SK-N-SH (cell line): Measurements from ENCODE around the gene IMPDH1. TPM values are rescaled to one million over a fixed set of nuclear protein-coding genes. Genes with fewer than 3 reads are reported as not detected.

Source experiments
- CTCF ChIA-PET: fragments of 300-600, 350-600 bp; formaldehyde crosslinking; extraction: SDS; loops from one replicate; lab custom pipeline; 2021; lab: Yijun Ruan, JAX
- POLR2A ChIA-PET: fragments of 350-600 bp; sonication (Branson Sonifier 250); formaldehyde crosslinking; extraction: SDS; loops from one replicate; lab custom pipeline; 2020; ENCODE audit warnings: antibody characterized with exemption, inconsistent platforms; lab: Yijun Ruan, JAX
- DNase-seq: peaks from one replicate; pipeline ENCODE4 v3.0.0; 2012
- H2AFZ ChIP-seq: fragments of 200-600 bp; sonication (generic); 2 replicates; pipeline ENCODE4 v1.8.1; 2016; ENCODE audit warnings: antibody characterized with exemption, mild to moderate bottlenecking, low read depth
- H3F3A ChIP-seq: fragments of 200-600 bp; sonication (generic); replicated peaks from 2 replicates; pipeline ENCODE3; 2016; ENCODE audit warnings: antibody characterized with exemption, mild to moderate bottlenecking; ENCODE audit not compliant: insufficient read depth
- H3K27ac ChIP-seq, 2 experiments: fragments of 200-500 bp in 1 of 2; fragments of 200-600 bp in 1 of 2; sonication (Bioruptor generic) in 1 of 2; sonication (generic), shearing (Covaris generic) in 1 of 2; 2 replicates each; pipeline versions ENCODE4 v1.5.1 to v1.6.1; 2014 to 2016; ENCODE audit warnings: low read depth in 2 of 2, inconsistent platforms in 1 of 2, low read length in 1 of 2, mild to moderate bottlenecking in 1 of 2, mixed read lengths in 1 of 2
- H3K27me3 ChIP-seq: fragments of 200-600 bp; sonication (generic), shearing (Covaris generic); 2 replicates; pipeline ENCODE4 v1.6.1; 2016; ENCODE audit warnings: mixed run types; ENCODE audit not compliant: insufficient read depth
- H3K36me3 ChIP-seq, 2 experiments: fragments of 200-500 bp in 1 of 2; fragments of 200-600 bp in 1 of 2; sonication (Bioruptor generic) in 1 of 2; sonication (generic) in 1 of 2; replicated peaks in 1 of 2; 2 replicates each; pipeline versions ENCODE3 to v1.5.1; 2014 to 2016; ENCODE audit warnings: low read length in 1 of 2, mild to moderate bottlenecking in 1 of 2; ENCODE audit not compliant: insufficient read depth in 2 of 2, control insufficient read depth in 1 of 2
- H3K4me1 ChIP-seq, 2 experiments: fragments of 200-500 bp in 1 of 2; fragments of 200-600 bp in 1 of 2; sonication (Bioruptor generic) in 1 of 2; sonication (generic), shearing (Covaris generic) in 1 of 2; 2 replicates each; pipeline versions ENCODE4 v1.5.1 to v1.6.1; 2014 to 2016; ENCODE audit warnings: low read depth in 1 of 2, low read length in 1 of 2, mixed run types in 1 of 2; ENCODE audit not compliant: insufficient read depth in 2 of 2, control insufficient read depth in 1 of 2
- H3K4me2 ChIP-seq: fragments of 200-600 bp; sonication (generic), shearing (Covaris generic); 2 replicates; pipeline ENCODE4 v1.6.1; 2017; ENCODE audit warnings: mixed run types
- H3K4me3 ChIP-seq, 2 experiments: fragments of 200-500 bp in 1 of 2; fragments of 200-600 bp in 1 of 2; sonication (Bioruptor generic) in 1 of 2; sonication (generic), shearing (Covaris generic) in 1 of 2; 2 replicates each; pipeline versions ENCODE4 v1.5.1 to v1.8.1; 2014 to 2016; ENCODE audit warnings: low read depth in 2 of 2, inconsistent platforms in 1 of 2, low read length in 1 of 2, mild to moderate bottlenecking in 1 of 2, mixed read lengths in 1 of 2, moderate library complexity in 1 of 2
- H3K79me2 ChIP-seq: fragments of 200-600 bp; sonication (generic); 2 replicates; pipeline ENCODE4 v1.8.1; 2017; ENCODE audit warnings: mild to moderate bottlenecking; ENCODE audit not compliant: insufficient read depth
- H3K9ac ChIP-seq: fragments of 200-600 bp; sonication (generic); 2 replicates; pipeline ENCODE4 v1.6.1; 2017; ENCODE audit warnings: mixed run types
- H3K9me2 ChIP-seq: fragments of 200-600 bp; sonication (generic); 2 replicates; pipeline ENCODE4 v1.6.1; 2017; ENCODE audit warnings: mixed run types
- H3K9me3 ChIP-seq: fragments of 200-600 bp; sonication (generic); 2 replicates; pipeline ENCODE4 v1.6.1; 2017; ENCODE audit warnings: mixed run types, mild to moderate bottlenecking, moderate library complexity
- H4K20me1 ChIP-seq: fragments of 200-600 bp; sonication (generic); 2 replicates; pipeline ENCODE4 v1.6.1; 2017; ENCODE audit warnings: mild to moderate bottlenecking, mixed run types; ENCODE audit not compliant: insufficient read depth
- EZH2phosphoT487 ChIP-seq: fragments of 200-600 bp; sonication (generic); IDR thresholded peaks from 2 replicates; pipeline ENCODE4 v1.6.1; 2017; ENCODE audit warnings: low read depth, mixed run types, mild to moderate bottlenecking, antibody characterized with exemption, moderate library complexity, borderline replicate concordance
- FOXJ3 ChIP-seq: sonication (generic); formaldehyde crosslinking; IDR thresholded peaks from 2 replicates; pipeline ENCODE4 v1.5.1; 2020; ENCODE audit warnings: mild to moderate bottlenecking, missing genetic modification reagents
- GATA2 ChIP-seq: sonication (generic); formaldehyde crosslinking; IDR thresholded peaks from 2 replicates; pipeline ENCODE4 v1.5.0; 2020; ENCODE audit warnings: mild to moderate bottlenecking, missing genetic modification reagents
- NFIC ChIP-seq: IDR thresholded peaks from 2 replicates; pipeline ENCODE4 v1.4.0; 2012; ENCODE audit warnings: borderline replicate concordance
- POLR2AphosphoS5 ChIP-seq: IDR thresholded peaks from 2 replicates; pipeline ENCODE4 v1.6.1; 2012; ENCODE audit warnings: low read depth, low read length
- SIN3A ChIP-seq: IDR thresholded peaks from 2 replicates; pipeline ENCODE4 v1.6.1; 2012; ENCODE audit warnings: low read depth, mild to moderate bottlenecking, low read length, moderate library complexity, borderline replicate concordance
- SMC3 ChIP-seq: IDR thresholded peaks from 2 replicates; pipeline ENCODE4 v1.6.1; 2012; ENCODE audit warnings: low read depth, low read length, improper control_type of control experiment
- TAF1 ChIP-seq: IDR thresholded peaks from 2 replicates; pipeline ENCODE4 v1.6.1; 2012; ENCODE audit warnings: low read depth, mild to moderate bottlenecking, low read length, moderate library complexity, borderline replicate concordance
- TCF12 ChIP-seq: IDR thresholded peaks from 2 replicates; pipeline ENCODE4 v1.4.0; 2012
- TEAD4 ChIP-seq: IDR thresholded peaks from 2 replicates; pipeline ENCODE4 v1.4.0; 2012; ENCODE audit warnings: mild to moderate bottlenecking, borderline replicate concordance; ENCODE audit not compliant: insufficient read depth
- WGBS: methylation state at CpG from one replicate; pipeline ENCODE4 v1.1.6; 2017; ENCODE audit warnings: low lambda C conversion rate; 5-methylcytosine and 5-hydroxymethylcytosine counted together
- polyA plus RNA-seq, 3 experiments: library from polyadenylated mRNA; depleted of rRNA; stranded (reverse); fragments of >200 nt; gene quantifications; 2 replicates each; pipeline ENCODE4 v1.2.3, GENCODE V29; 2012
- TF ChIP-seq, protein P1 (sequence below): IDR thresholded peaks from 2 replicates; pipeline ENCODE4 v1.4.0; 2012; ENCODE audit warnings: low read depth, borderline replicate concordance
- TF ChIP-seq, protein P2 (sequence below): fragments of 200-600 bp; sonication (generic); IDR thresholded peaks from 2 replicates; pipeline ENCODE4 v1.6.1; 2017; ENCODE audit warnings: antibody characterized with exemption, mild to moderate bottlenecking, moderate library complexity
- TF ChIP-seq, protein P3 (sequence below): IDR thresholded peaks from 2 replicates; pipeline ENCODE4 v1.4.0; 2012; ENCODE audit warnings: low read depth, borderline replicate concordance

The IMPDH1 gene
- polyA plus RNA-seq, 1 of the 3 experiments (the other 2 are of a cell fraction) = 80.4 TPM

DNA sequence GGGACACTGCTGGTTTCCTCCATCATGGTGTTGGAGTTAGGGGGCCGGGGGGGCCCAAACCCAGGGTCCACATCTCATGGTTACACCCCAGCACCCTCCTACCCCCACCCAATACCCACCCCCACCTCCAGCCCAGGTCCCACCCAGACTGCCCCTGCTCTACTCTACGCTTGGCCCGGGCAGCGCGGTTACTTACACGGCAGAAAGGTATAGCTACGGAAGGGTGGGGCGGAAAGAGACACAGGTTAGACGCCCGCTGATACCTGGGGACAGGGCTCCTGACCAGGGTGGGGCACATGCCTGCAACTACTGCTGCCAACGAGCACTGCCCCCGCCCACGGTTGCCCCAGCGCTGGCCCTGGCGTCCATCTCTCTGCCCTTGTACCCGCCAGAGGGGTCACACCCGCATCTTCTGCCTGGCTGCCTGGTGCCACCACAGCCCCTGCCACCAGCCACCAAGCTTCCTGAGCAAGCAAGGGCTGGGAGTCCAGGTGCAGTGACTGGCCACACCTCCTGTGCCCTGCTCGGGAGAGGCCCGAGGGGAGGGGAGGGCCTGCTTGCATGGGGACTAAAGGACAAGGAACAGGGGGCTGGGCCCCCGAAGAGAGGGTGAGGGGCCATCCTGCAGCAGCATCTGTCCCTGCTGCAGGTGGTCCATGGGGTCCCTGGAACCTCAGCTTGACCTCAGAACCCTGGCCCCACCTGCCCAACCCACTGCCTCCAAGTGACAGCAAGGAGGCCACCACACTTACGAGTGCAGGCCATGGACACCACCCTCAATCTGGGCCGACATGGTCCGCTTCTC is 16.1 kb downstream of the IMPDH1 start (continued):
- TF ChIP-seq, protein P1, sequence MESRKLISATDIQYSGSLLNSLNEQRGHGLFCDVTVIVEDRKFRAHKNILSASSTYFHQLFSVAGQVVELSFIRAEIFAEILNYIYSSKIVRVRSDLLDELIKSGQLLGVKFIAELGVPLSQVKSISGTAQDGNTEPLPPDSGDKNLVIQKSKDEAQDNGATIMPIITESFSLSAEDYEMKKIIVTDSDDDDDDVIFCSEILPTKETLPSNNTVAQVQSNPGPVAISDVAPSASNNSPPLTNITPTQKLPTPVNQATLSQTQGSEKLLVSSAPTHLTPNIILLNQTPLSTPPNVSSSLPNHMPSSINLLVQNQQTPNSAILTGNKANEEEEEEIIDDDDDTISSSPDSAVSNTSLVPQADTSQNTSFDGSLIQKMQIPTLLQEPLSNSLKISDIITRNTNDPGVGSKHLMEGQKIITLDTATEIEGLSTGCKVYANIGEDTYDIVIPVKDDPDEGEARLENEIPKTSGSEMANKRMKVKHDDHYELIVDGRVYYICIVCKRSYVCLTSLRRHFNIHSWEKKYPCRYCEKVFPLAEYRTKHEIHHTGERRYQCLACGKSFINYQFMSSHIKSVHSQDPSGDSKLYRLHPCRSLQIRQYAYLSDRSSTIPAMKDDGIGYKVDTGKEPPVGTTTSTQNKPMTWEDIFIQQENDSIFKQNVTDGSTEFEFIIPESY = no peak

DNA sequence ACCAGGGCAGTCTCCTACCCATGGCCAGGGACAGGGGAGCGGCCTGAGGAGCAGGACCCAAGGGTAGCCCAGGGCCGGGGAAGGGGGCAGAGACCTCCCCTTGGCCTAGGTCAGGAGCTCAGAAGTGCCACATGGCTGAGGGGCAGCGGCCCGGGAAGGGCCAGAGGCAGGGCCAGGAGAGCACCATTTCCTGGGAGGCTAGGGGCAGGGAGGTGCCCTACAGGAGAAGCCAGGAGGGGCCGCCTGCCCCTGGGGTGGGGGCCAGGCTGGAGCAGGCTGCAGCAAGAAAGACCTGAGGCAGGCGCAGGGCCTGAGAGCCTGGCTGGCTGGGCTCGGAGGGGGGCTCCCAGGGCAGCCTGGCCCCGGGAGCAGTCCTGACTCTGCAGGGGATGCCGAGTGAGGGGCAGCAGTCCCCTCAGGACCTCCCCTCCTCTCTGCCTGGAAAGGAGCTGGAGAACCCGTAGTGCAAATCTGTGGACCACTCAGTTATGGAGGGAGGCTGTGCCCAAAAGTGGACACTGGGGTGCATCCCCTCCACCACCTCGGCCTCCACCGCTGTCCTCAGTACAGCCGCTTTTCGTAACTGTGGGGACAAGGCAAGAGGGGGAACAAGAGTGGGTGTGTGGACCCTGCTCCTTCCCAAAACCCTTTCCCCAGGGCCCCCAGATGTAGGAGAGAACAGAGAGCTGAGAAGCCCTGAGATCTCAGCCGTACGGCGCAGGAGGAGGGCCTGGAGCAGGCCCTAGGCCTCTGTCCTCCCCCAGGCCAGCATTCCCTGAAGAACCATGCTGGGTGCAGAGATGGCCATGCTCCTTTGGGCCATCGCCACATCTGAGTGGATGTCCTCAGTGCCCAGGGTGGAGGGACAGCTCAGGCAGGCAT is 17.1 kb downstream of the IMPDH1 start:
- POLR2A ChIA-PET = interaction anchor here (1.8 kb wide), 1 partner anchor 12 kb away, joined by 4 read pairs; no protein-coding TSS in a partner anchor
- H3K36me3 ChIP-seq = peaks cover 23 to 52% of the 10 kb centered on the region in 2 experiments
- peaks cover 8% of the 10 kb centered on the region for H3F3A ChIP-seq
- no peak overlapping the region for H3K9ac ChIP-seq
- no peak overlapping the region for H2AFZ ChIP-seq
- H3K4me3 ChIP-seq = no peak overlapping the region
- no peak overlapping the region for H3K4me2 ChIP-seq
- peaks cover 0 to 19% of the 10 kb centered on the region in 2 experiments; a peak in 1 of 4 replicates for H3K4me1 ChIP-seq
- no peaks in the 10 kb centered on the region for H3K9me3 ChIP-seq
- no peaks in the 10 kb centered on the region for H3K79me2 ChIP-seq
- H3K27ac ChIP-seq = no peak overlapping the region
- no peaks in the 10 kb centered on the region for H3K9me2 ChIP-seq
- no peaks in the 10 kb centered on the region for H4K20me1 ChIP-seq
- no peaks in the 10 kb centered on the region for H3K27me3 ChIP-seq
- DNase-seq = no peak
- TF ChIP-seq SIN3A (no peak), TCF12 (no peak), SMC3 (no peak), FOXJ3 (CRISPR knock-in tag) (no peak), EZH2phosphoT487 (no peak), POLR2AphosphoS5 (no peak), GATA2 (CRISPR knock-in tag) (no peak), TEAD4 (no peak), TAF1 (no peak), NFIC (no peak)
- TF ChIP-seq, protein P1 = no peak
- TF ChIP-seq, protein P2, sequence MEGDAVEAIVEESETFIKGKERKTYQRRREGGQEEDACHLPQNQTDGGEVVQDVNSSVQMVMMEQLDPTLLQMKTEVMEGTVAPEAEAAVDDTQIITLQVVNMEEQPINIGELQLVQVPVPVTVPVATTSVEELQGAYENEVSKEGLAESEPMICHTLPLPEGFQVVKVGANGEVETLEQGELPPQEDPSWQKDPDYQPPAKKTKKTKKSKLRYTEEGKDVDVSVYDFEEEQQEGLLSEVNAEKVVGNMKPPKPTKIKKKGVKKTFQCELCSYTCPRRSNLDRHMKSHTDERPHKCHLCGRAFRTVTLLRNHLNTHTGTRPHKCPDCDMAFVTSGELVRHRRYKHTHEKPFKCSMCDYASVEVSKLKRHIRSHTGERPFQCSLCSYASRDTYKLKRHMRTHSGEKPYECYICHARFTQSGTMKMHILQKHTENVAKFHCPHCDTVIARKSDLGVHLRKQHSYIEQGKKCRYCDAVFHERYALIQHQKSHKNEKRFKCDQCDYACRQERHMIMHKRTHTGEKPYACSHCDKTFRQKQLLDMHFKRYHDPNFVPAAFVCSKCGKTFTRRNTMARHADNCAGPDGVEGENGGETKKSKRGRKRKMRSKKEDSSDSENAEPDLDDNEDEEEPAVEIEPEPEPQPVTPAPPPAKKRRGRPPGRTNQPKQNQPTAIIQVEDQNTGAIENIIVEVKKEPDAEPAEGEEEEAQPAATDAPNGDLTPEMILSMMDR = no peak
- TF ChIP-seq, protein P3, sequence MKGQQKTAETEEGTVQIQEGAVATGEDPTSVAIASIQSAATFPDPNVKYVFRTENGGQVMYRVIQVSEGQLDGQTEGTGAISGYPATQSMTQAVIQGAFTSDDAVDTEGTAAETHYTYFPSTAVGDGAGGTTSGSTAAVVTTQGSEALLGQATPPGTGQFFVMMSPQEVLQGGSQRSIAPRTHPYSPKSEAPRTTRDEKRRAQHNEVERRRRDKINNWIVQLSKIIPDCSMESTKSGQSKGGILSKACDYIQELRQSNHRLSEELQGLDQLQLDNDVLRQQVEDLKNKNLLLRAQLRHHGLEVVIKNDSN = no peak
- TF ChIP-seq, all 33 proteins: peak for 0
- CTCF ChIA-PET = interaction anchor here (1.1 to 50.3 kb wide), 6 partner anchors 13 to 69 kb away, joined by 3 to 1901 read pairs (median 282); partner anchors contain the start of genes IMPDH1, PRRT4 and RBM28
- 97% methylated on average over 15 of the region's 18 CpGs for WGBS
